Measurements from ENCODE around the gene CPEB3. TPM values are rescaled to one million over a fixed set of nuclear protein-coding genes. Genes with fewer than 3 reads are reported as not detected.

Gene CPEB3
- total and polyA plus RNA-seq, 9 of the 15 experiments (the other 6 are each of a cell fraction or from before 2014, with no cell fraction given), result 0.15 to 1.2 (median 0.51) TPM

DNA sequence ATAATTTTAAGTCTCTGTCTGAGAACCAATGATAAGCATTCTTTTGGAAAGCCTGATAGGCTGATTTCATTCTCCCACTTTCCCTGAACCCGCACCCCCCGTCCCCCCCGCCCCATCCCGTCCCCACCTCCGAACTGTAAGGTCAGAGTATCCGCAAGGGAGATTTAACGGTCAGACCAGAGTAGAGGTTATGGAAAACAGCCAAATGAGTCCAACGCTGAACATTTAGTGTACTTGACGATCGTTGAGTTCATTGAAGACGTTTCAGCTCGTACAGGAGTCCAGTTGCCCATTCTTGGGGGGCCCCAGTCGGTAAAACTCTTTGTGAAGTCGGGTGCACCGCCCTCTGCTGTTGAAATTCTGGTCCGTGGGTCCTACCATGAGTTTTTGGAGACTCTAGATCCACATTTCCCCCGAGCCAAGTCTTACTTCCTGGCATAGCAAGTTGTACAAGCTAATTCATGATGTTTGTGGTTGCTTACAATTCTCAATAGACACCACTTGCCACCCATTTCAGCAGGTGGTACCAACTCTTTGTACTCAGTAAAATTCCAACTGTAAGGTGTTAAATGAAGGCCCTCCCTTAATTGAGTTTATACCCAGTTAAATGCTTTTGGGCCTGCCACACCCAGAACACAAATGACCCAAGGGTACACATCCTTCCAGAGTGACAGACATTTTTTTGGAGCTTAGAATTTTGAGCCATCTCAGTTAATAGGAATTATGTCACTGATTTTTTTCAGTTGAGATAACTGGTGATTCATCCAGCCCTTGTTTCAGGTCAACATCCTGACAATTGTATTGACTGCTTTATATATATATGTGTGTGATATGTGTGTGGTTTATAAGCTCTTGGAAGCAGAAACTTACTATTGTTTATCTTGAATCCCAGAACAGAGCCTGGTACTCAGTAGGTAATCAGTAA lies 1.3 kb upstream of the CPEB3 start:
- Histone ChIP-seq H2AFZ (ENCODE audit: low read depth, low read length) (peak overlapping the region; percentile 97), H3K9ac (ENCODE audit: insufficient read depth in 1 of 2, low read depth in 2 of 2, low read length in 2 of 2) (peak overlapping the region; percentile 90 to 97; a peak in 3 of 4 replicates), H4K20me1 (replicated peaks; ENCODE audit: control insufficient read depth, insufficient read depth, low read length) (peaks cover 10% of the 10 kb centered on the region; the same call in 1 of the 2 replicates), H3K9me1 (ENCODE audit: control insufficient read depth, insufficient read depth, low read length) (no peaks in the 10 kb centered on the region), H3K4me3 (peak overlapping the region; percentile 97), H3K27ac (ENCODE audit: extremely low read depth, low read depth, low read length) (peak overlapping the region; percentile 89), H3K36me3 (ENCODE audit: control insufficient read depth, insufficient read depth, low read length) (peaks cover 26% of the 10 kb centered on the region; the same call in 2 of the 3 replicates), H3K9me3 (replicated peaks; ENCODE audit: control insufficient read depth, insufficient read depth, low read depth, low read length) (no peaks in the 10 kb centered on the region), H3K4me2 (ENCODE audit: insufficient read depth, low read length) (peak overlapping the region; percentile 93), H3K4me1 (replicated peaks in 1 of 2; ENCODE audit: control insufficient read depth in 2 of 2, insufficient read depth in 2 of 2, low read length in 2 of 2) (peaks cover 5 to 9% of the 10 kb centered on the region in 2 experiments; a peak in 4 of 5 replicates), H3K79me2 (ENCODE audit: control insufficient read depth, insufficient read depth, low read length) (peaks cover 66% of the 10 kb centered on the region), H3K27me3 (ENCODE audit: control insufficient read depth in 2 of 2, insufficient read depth in 2 of 2, low read length in 2 of 2) (no peaks in the 10 kb centered on the region)
- ChIA-PET POLR2A (interaction anchor here (0.8 to 2.1 kb wide), 3 partner anchors 8 to 140 kb away, joined by 3 to 9 read pairs (median 3); no protein-coding TSS in a partner anchor), CTCF (ENCODE audit: low intra/inter-chr PET ratio) (interaction anchor here (3.7 kb wide), 1 partner anchor 205 kb away, joined by 27 read pairs; no protein-coding TSS in a partner anchor)
- WGBS (ENCODE audit: insufficient coverage, low coverage, missing lambda C conversion rate), result 1% methylated on average over 12 of the region's 17 CpGs
- DNase-seq (ENCODE audit: extremely low read depth in 1 of 4, low spot score in 3 of 4) (peak; percentile 49 to 63 (median 50)), FAIRE-seq (peak; percentile 71), ATAC-seq (peak; percentile 12)
- intact Hi-C loops (cut with micrococcal nuclease), result loop anchor here (1.0 to 5.0 kb wide), 4 partner anchors 49 to 205 kb away; no protein-coding TSS in a partner anchor
- TSS peak; percentile 52 for BruUV-seq (replicated peaks)
- in situ Hi-C loops (cut with MboI), result loop anchor here (25.0 kb wide), 1 partner anchor 205 kb away; no protein-coding TSS in a partner anchor
- no peak for TF ChIP-seq ZNF41 (CRISPR knock-in tag; conservative IDR thresholded peaks at IDR 0.05)
- no peak for TF ChIP-seq EZH2 (IDR thresholded peaks at IDR 0.05; ENCODE audit: borderline replicate concordance, low read depth, low read length)
- no peak for TF ChIP-seq FOXP1 (CRISPR knock-in tag; IDR thresholded peaks at IDR 0.05)
- TF ChIP-seq ZNF583 (CRISPR knock-in tag; IDR thresholded peaks at IDR 0.05), result no peak
- TF ChIP-seq SIN3A (IDR thresholded peaks at IDR 0.05; ENCODE audit: borderline replicate concordance in 2 of 2, control insufficient read depth in 1 of 2, low read depth in 2 of 2, low read length in 2 of 2), result peak in 1 of 2 experiments; percentile 17; a peak in 1 of 4 replicates
- no peak for TF ChIP-seq RBM39 (optimal IDR thresholded peaks at IDR 0.05; ENCODE audit: low read depth, low read length)
- TF ChIP-seq RAD21 (CRISPR knock-in tag; conservative IDR thresholded peaks at IDR 0.05 in 1 of 2, IDR thresholded peaks at IDR 0.05 in 1 of 2), result peak; percentile 48 to 50; a peak in 3 of 4 replicates
- no peak for TF ChIP-seq DMBX1 (CRISPR knock-in tag; IDR thresholded peaks at IDR 0.05; ENCODE audit: borderline replicate concordance)
- TF ChIP-seq, protein P1, sequence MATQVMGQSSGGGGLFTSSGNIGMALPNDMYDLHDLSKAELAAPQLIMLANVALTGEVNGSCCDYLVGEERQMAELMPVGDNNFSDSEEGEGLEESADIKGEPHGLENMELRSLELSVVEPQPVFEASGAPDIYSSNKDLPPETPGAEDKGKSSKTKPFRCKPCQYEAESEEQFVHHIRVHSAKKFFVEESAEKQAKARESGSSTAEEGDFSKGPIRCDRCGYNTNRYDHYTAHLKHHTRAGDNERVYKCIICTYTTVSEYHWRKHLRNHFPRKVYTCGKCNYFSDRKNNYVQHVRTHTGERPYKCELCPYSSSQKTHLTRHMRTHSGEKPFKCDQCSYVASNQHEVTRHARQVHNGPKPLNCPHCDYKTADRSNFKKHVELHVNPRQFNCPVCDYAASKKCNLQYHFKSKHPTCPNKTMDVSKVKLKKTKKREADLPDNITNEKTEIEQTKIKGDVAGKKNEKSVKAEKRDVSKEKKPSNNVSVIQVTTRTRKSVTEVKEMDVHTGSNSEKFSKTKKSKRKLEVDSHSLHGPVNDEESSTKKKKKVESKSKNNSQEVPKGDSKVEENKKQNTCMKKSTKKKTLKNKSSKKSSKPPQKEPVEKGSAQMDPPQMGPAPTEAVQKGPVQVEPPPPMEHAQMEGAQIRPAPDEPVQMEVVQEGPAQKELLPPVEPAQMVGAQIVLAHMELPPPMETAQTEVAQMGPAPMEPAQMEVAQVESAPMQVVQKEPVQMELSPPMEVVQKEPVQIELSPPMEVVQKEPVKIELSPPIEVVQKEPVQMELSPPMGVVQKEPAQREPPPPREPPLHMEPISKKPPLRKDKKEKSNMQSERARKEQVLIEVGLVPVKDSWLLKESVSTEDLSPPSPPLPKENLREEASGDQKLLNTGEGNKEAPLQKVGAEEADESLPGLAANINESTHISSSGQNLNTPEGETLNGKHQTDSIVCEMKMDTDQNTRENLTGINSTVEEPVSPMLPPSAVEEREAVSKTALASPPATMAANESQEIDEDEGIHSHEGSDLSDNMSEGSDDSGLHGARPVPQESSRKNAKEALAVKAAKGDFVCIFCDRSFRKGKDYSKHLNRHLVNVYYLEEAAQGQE (IDR thresholded peaks at IDR 0.05; ENCODE audit: borderline replicate concordance), result peak; percentile 56
- TF ChIP-seq, protein P1 (CRISPR knock-in tag; IDR thresholded peaks at IDR 0.05; ENCODE audit: low read depth), result no peak
- no peak for TF ChIP-seq RBM25 (IDR thresholded peaks at IDR 0.05; ENCODE audit: low read depth, low read length, severe bottlenecking)

All from K562 (cell line).